ENCODE data around the gene PORCN. TPM values are rescaled to one million over a fixed set of nuclear protein-coding genes. Genes with fewer than 3 reads are reported as not detected.

The PORCN gene
- total RNA-seq (10 to 100 TPM in 5 of 7 donors, 1 to 10 TPM in 2; 9.8 to 20.8 (median 14.2) TPM), polyA plus RNA-seq (1 to 10 TPM; 5.0 to 8.8 (median 7.3) TPM)
- long read RNA-seq, donor 1, result 0 reads
- long read RNA-seq, donor 2, result 0 reads

- H3K9me3 ChIP-seq, result no peaks in the 10 kb centered on the region
- TF ChIP-seq POLR2A (IDR thresholded peaks at IDR 0.05) (peak in 1 of 3 donors; percentile 39), CTCF (IDR thresholded peaks at IDR 0.05 in 8 of 11, conservative IDR thresholded peaks at IDR 0.05 in 3 of 11) (no peak), POLR2AphosphoS5 (IDR thresholded peaks at IDR 0.05) (peak; percentile 84 to 87 (median 87))
- H3K27ac ChIP-seq, result peak within 1 kb of the TSS; percentile 60 to 88 (median 80)
- peak; percentile 95 for DNase-seq
- H3K4me1 ChIP-seq, result peaks cover 0 to 18% (median 8%) of the 10 kb centered on the region in 6 donors
- intact Hi-C loops (cut with DNase I; ENCODE audit: low total_unique reads), result no loop called here
- peaks cover 0 to 9% (median 0%) of the 10 kb centered on the region in 6 donors for H3K36me3 ChIP-seq
- 0 to 30% (median 1%) methylated on average over 19 to 65 of the region's 65 CpGs for WGBS, 5 donors
- no peaks in the 10 kb centered on the region for H3K27me3 ChIP-seq (replicated peaks in 1 of 7)
- peak within 1 kb of the TSS; percentile 50 to 84 (median 57) for H3K4me3 ChIP-seq
Measured at GRCh38 chrX:48508400-48509244, at the start of gene PORCN. Gene PORCN (plus strand): TSS chrX:48508992. CDS start chrX:48509821, 829 bp downstream.

- intact Hi-C loops (cut with DNase I; ENCODE audit: low total_unique reads), result no loop called here
- 88 to 100% (median 94%) methylated on average over 6 of the region's 6 CpGs for WGBS, 5 donors
Measured at GRCh38 chrX:48459483-48459882, 49.3 kb upstream of the PORCN start.

GRCh38 chrX:48460031-48460430 is 48.8 kb upstream of the PORCN start:
- WGBS, 5 donors, result 77 to 97% (median 90%) methylated on average over 3 of the region's 3 CpGs
- DNase-seq, result no peak
- Histone ChIP-seq H3K27ac (no peak overlapping the region), H3K4me3 (no peak overlapping the region), H3K27me3 (replicated peaks in 1 of 7) (no peaks in the 10 kb centered on the region), H3K4me1 (no peaks in the 10 kb centered on the region), H3K9me3 (no peaks in the 10 kb centered on the region), H3K36me3 (peaks cover 0 to 24% (median 0%) of the 10 kb centered on the region in 6 donors)
- intact Hi-C loops (cut with DNase I; ENCODE audit: low total_unique reads), result no loop called here
- TF ChIP-seq CTCF (IDR thresholded peaks at IDR 0.05 in 8 of 11, conservative IDR thresholded peaks at IDR 0.05 in 3 of 11) (no peak), POLR2A (IDR thresholded peaks at IDR 0.05) (no peak), POLR2AphosphoS5 (IDR thresholded peaks at IDR 0.05) (no peak)

More at GRCh38 chrX:48459483-48459882, 49.3 kb upstream of the PORCN start:
- H3K36me3 ChIP-seq, result peaks cover 0 to 24% (median 0%) of the 10 kb centered on the region in 6 donors
- H3K27ac ChIP-seq, result no peak overlapping the region
- no peak for TF ChIP-seq POLR2AphosphoS5 (IDR thresholded peaks at IDR 0.05)
- TF ChIP-seq POLR2A (IDR thresholded peaks at IDR 0.05), result no peak
- no peak for TF ChIP-seq CTCF (IDR thresholded peaks at IDR 0.05 in 8 of 11, conservative IDR thresholded peaks at IDR 0.05 in 3 of 11)
- DNase-seq, result no peak
- no peaks in the 10 kb centered on the region for H3K9me3 ChIP-seq
- no peaks in the 10 kb centered on the region for H3K4me1 ChIP-seq
- H3K27me3 ChIP-seq (replicated peaks in 1 of 7), result no peaks in the 10 kb centered on the region
- H3K4me3 ChIP-seq, result no peak overlapping the region

GRCh38 chrX:48460606-48461005 is 48.2 kb upstream of the PORCN start:
- DNase-seq, result no peak
- WGBS, 5 donors, result 87 to 98% (median 96%) methylated on average over 9 to 11 of the region's 11 CpGs
- Histone ChIP-seq H3K27me3 (replicated peaks in 1 of 7) (no peaks in the 10 kb centered on the region), H3K36me3 (peaks cover 0 to 24% (median 0%) of the 10 kb centered on the region in 6 donors), H3K4me3 (no peak overlapping the region), H3K4me1 (no peaks in the 10 kb centered on the region), H3K27ac (no peak overlapping the region), H3K9me3 (no peaks in the 10 kb centered on the region)
- no peak for TF ChIP-seq POLR2AphosphoS5 (IDR thresholded peaks at IDR 0.05)
- no peak for TF ChIP-seq POLR2A (IDR thresholded peaks at IDR 0.05)
- TF ChIP-seq CTCF (IDR thresholded peaks at IDR 0.05 in 8 of 11, conservative IDR thresholded peaks at IDR 0.05 in 3 of 11), result no peak
- intact Hi-C loops (cut with DNase I; ENCODE audit: low total_unique reads), result no loop called here
